KBM-7 (cell line): Measurements from ENCODE around the gene ART4.

Experiments
- DNase-seq: peaks from one replicate; pipeline ENCODE4 v3.0.0-alpha.2; 2015
- in situ Hi-C: fragments of 300-500 bp; cut with MboI; formaldehyde crosslinking; loops from 2 replicates; pipeline ENCODE4 v1.14.3; 2020; ENCODE audit warnings: low sequenced_read_pairs, low pct_unique_long_range_greater_than_20kb, mixed read lengths

ART4 gene

DNA sequence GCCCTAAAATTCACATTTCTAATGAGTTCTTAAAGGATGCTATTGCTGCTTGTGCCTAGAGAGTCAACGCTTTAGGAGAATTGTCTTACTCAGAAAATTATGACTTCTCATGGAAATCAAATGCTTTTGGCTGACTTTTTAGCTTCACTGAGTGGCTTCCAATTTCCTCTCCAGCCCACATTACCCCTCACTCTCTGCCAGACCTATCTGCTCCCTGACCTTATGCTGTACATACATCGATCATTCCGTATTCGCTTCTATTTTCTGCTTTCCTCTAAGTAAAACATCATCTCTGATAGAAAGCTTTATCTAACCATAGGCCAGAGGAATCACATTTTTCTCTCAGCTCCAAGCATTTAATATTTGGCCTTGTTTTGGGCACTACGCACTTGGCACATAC, 16.8 kb downstream of the ART4 start:
- no peak for DNase-seq
- in situ Hi-C loops, result no loop called here

DNA sequence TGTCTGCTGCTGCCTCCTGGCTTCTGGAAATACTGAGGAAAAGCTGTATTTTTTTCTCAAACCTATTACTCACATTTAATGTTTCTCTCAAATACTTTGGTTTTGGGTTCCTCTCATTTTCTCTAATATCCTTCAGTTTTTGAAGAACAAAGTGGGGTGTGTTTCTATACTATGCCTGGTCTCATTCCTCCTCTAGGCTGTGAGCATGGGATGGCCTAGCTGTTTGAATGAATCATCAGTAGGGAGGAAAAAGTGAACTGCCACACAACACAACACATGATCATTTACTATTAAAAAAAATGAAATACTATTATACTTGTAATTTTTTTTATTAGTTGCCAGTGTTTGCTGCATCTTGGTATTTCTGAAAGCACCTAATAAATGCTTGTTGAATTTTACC, 18.1 kb downstream of the ART4 start:
- no peak for DNase-seq
- in situ Hi-C loops, result no loop called here

- no peak for DNase-seq
- in situ Hi-C loops, result no loop called here
These were observed 19.2 kb downstream of the ART4 start for GRCh38 chr12:14824012-14824634.

DNA sequence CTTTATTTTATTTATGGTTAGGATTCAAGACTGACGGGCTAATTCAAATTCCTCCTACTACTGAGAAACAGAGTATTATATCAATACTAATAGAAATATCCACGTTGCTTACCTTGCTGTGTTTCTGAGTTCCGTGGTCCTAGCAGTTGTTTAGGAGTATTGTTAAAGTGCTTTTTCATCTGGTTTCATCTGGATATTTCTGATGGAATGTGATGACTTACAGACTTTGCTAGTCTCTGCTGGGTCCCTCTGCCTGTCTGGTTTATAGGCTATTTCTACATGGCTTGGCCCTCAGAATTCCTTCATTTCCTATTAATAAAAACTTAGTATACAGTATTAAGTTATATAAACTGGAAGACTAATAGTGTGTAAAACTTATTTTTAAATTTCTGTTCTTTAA, 29.3 kb downstream of the ART4 start, which contains the start of gene SMCO3:
Gene SMCO3, minus strand, starts transcription at position 169 of the 400 bp plus-strand sequence. CDS start 7,502 bp downstream, outside the sequence.
- in situ Hi-C loops, result no loop called here
- DNase-seq, result no peak

DNA sequence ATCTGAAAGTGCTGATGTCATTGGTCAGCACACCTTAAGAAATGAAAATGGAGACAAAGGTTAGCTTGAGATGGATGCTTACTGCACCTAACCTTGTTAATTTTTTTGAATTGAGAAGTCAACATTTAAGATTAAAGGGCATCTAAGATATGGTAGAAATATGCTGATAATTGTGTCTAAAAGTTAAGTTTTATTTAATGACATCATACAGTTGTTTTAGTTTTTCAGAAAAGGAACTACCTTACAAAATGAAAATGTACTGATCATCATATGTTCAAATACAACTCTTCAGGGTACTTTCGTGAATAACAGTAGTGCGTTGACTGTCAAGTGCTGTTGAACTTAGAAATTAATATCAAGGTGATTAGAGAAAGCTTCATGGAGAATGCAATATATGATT, 31.8 kb downstream of the ART4 start:
- in situ Hi-C loops, result no loop called here

GRCh38 chr12:14810953-14811483, 32.3 kb downstream of the ART4 start:
- DNase-seq, result peak; percentile 13
- in situ Hi-C loops, result no loop called here

More for the DNA sequence above, 31.8 kb downstream of the ART4 start:
- no peak for DNase-seq

DNA sequence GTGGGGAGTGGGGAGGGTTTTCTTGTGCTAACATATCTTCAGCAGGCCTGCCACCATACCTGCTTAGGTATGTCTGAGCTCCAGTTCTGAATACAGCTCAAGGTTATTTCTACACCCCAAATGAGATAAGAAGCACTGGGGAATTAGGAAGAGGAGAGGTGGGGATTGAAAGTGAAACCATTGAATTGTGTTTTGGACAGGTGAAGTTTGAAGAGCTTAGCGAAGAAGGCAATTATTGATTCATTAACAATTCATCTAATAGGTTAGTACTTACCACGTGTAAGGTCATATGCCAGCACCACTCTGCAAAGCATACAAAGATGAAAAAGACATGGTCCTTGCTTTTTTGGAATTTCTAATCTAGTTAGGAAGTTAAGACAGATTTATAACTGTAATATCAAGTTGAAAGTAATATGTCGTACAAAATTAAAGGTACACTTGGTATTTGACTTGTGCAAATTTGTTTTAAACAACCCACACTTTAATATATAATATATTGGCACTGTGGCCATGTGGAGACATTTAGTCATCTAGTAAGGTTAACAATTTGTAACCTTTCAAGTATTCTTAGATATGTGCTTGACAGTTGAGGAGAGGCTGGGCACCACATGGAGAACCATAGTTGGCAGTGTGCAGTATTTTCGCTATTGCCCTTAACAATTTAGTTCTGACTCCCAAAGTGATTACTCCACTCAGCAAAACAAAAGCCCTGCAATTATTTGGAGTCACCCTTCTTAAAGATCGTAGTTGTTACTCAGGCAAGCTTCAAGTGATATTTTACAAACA, 33.0 kb downstream of the ART4 start:
- in situ Hi-C loops, result no loop called here
- no peak for DNase-seq

- no peak for DNase-seq
- in situ Hi-C loops, result no loop called here
These were observed 39.5 kb downstream of the ART4 start for GRCh38 chr12:14803830-14804160.

DNA sequence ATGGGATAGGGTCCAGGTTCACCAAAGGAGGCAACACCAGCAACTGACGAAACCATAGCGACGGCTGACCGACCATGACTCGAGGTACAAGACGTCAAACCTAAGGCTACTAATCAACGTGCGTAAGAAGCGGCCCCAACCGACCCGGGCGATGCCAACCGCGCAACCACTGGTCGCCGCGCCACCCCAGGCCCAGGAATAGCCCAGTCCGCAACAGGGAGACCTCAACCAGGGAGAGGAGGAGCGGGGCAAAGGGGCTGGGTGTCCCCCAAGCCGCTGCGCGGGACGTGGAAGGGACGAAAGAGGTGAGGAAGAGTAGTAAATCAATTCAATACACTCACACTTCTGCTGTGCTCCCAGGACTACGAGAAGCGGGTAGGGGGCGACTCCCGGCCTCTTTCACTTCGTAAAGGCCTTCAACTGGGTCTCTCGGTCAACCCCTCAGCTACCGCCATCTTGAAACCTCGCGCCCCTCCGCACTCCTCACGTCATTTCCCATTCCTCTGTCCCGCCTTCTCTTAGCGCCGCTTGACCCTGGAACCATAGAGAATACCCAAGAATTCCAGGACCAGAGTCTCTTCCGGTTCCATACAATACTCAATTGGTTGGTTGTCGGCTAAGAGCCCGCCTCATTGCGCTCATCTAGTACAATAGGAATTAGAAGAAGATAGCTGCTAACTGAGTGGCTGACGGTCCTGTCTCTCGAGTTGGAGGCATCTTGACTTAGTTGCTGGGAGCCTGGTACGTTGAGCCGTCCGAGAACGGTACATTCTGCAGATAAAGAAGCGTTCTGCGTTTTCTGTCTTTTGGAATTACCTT, 40.1 kb downstream of the ART4 start, which contains the start of the genes C12orf60 and WBP11:
Gene C12orf60, plus strand, starts transcription at position 660 of the 819 bp plus-strand sequence. CDS start 19,266 bp downstream, outside the sequence.
Gene WBP11, minus strand, starts transcription at position 468 of the 819 bp plus-strand sequence. CDS start 2,095 bp downstream, outside the sequence.
- peak; percentile 98 for DNase-seq
- in situ Hi-C loops, result no loop called here

- in situ Hi-C loops, result no loop called here
These were observed 40.7 kb downstream of the ART4 start for GRCh38 chr12:14802721-14803010.

GRCh38 chr12:14802247-14802646, 41.1 kb downstream of the ART4 start:
- in situ Hi-C loops, result no loop called here
- peak; percentile 13 for DNase-seq

More at GRCh38 chr12:14802721-14803010, 40.7 kb downstream of the ART4 start:
- no peak for DNase-seq

DNA sequence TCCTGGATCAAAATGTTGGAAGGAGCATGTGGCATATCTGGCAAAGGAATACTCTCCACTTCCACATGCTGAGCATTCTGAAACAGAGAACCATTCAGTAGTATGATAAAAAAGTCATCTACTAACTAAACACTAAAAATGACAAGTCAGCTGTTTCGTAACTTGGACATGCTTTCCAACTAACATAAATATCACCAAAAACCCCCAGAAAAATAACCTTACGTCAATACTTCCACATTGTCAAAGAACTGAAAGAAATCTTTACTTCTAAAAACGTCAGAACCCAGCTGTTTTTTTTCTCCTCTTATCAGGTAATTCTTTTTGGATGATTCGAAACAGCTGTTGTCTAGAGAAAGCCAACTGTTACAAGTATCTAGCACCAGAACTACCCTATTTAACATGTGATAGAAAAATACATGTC, 48.3 kb downstream of the ART4 start:
- in situ Hi-C loops, result no loop called here

GRCh38 chr12:14785568-14785967, 57.8 kb downstream of the ART4 start:
- in situ Hi-C loops, result no loop called here
- DNase-seq, result no peak

More for the DNA sequence above, 48.3 kb downstream of the ART4 start:
- no peak for DNase-seq

DNA sequence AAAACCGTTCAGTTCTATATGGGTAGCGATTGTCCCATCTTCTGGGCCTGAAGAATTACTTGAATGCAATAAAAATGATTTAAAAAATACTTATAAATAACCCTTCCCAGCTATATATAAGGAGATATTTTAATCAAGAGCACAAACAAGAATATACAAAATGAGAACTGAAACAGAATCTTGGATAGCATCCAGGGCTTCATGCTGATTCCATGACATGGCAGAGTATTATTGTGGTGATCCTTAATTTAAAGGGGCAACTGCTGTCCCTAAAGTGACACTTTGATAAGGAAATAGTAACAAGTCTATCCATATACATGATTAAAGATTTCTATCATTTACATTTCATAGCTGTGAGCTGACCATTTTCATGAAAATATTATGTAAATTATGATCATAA, 58.9 kb downstream of the ART4 start:
- in situ Hi-C loops, result no loop called here
- no peak for DNase-seq

DNA sequence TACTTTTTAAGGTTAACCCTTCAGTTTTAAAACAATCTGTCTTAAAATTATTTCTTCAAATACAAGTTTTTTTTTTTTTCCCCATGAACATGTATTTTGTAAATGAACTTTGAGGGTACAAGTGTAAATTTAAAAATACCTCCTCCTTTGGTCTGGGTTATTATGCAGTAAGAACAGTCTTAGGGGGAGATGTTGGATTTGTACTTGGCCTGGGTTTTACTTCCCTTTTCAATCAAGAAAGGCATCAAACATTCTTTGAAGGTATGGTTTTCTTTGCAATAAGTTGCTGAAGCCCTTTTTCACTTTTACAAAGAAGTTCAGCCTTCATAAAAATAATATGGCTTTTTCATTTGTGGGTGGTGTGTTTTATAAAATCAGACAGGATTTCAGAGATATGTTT, 60.6 kb downstream of the ART4 start:
- in situ Hi-C loops, result no loop called here
- no peak for DNase-seq

DNA sequence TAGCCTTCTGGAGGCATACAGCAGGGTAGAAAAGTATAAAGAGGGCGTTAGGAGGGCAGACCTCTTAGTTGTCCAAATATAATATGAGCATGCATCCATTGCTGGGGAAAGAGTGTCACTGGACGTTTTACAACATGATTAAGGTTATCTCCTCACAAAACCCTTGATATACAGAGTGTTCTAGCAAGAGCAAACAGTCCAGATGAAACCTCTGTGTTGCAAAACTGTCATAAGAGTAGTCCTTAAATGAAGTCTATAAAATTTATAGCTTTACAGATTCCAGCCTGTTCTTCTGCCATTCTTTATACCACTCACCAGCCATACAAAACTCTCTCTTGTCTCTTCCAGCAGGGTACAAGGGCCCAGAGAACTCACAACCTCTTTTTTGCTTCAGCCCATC, 61.8 kb downstream of the ART4 start:
- DNase-seq, result no peak
- in situ Hi-C loops, result no loop called here

DNA sequence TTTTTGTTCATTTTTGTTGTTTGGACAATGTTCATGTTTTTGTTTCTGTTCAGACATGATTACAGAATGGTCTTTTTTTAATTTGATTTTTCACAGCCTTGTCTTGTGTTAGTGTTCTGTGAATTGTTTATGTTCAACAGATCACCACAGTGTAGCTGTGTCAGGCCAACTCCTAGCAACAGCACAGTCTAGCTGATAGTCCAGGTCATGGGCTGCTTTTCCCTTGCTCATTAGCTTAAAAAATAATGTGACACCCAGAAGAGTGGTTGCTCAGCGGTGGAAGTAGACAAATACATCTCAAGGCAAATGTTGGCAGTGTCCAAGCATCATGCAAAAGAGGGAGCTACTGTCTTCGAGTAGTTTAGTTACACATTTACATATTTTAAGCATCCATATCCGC, 62.5 kb downstream of the ART4 start:
- in situ Hi-C loops, result no loop called here
- no peak for DNase-seq

DNA sequence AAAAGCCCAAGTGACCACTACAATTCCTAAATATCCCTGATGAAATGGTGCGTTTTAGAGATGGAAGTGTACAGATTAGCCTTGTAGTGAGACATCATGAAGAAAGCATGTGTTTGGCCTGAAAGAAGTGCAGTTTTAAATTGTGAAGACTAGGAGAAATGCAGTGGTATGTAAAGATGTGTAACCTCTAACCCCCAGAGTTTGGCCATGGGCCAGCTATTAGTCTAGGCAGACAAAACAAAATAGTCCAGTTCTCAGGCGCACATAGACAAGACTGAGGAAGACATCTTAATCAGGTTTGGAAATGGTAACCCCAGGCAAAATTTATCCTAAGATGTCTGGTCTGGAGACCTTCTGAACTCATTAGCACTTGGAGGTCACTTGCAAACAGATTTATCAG, 63.5 kb downstream of the ART4 start:
- in situ Hi-C loops, result no loop called here

DNA sequence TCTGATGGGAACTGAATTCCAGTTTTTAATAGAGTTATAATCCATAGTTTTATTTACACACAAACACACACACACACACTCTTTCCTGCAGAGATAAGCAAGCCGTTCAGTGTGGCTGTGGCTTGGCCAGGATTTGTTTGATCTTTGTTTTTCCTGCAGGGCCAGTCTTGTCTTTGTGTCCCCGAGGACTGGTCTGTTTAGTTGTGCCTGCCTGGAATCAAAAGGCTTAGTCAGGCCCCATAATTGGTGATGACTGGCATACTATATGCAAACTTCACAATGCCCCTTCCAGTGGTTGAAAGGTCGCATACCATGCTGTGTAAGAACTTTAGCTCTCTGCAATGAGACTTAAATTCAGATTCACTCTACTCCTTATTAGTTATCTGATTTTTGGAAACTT, 66.1 kb downstream of the ART4 start:
- no peak for DNase-seq
- in situ Hi-C loops, result no loop called here

More for the DNA sequence above, 63.5 kb downstream of the ART4 start:
- no peak for DNase-seq
